ENCODE results near the gene OLFM2. TPM values are rescaled to one million over a fixed set of nuclear protein-coding genes. Genes with fewer than 3 reads are reported as not detected.

Gene OLFM2
- total RNA-seq, 1 donor from 2014 or later = 33.1 TPM

DNA sequence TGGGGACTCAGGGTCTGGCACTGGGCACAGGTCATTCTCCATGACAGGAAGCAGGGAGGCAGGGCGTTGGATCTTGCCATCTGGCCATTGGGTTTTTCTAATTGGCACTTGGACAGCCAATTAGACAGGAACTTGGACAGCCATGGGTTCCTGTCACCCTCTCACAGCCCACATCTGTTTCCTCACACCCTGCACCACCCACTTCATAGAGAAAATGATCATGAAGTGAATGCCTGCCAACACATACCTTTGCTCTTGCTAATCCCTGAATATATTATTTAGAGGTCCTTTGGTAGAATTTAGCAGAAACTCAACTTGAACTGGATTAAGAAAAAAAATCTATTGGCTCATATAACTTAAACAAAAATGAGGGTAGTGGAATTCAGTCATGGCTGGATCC, 4.9 kb upstream of the OLFM2 start:
- Mint-ChIP-seq H3K4me3 (no peak overlapping the region), H3K9me3 (peaks cover 4% of the 10 kb centered on the region), H3K27me3 (peaks cover 25% of the 10 kb centered on the region), H3K36me3 (no peaks in the 10 kb centered on the region), H3K27ac (no peak overlapping the region), H3K4me1 (ENCODE audit: unreplicated experiment) (peaks cover 12% of the 10 kb centered on the region)
- TF ChIP-seq, protein P1, sequence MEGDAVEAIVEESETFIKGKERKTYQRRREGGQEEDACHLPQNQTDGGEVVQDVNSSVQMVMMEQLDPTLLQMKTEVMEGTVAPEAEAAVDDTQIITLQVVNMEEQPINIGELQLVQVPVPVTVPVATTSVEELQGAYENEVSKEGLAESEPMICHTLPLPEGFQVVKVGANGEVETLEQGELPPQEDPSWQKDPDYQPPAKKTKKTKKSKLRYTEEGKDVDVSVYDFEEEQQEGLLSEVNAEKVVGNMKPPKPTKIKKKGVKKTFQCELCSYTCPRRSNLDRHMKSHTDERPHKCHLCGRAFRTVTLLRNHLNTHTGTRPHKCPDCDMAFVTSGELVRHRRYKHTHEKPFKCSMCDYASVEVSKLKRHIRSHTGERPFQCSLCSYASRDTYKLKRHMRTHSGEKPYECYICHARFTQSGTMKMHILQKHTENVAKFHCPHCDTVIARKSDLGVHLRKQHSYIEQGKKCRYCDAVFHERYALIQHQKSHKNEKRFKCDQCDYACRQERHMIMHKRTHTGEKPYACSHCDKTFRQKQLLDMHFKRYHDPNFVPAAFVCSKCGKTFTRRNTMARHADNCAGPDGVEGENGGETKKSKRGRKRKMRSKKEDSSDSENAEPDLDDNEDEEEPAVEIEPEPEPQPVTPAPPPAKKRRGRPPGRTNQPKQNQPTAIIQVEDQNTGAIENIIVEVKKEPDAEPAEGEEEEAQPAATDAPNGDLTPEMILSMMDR (conservative IDR thresholded peaks at IDR 0.05) = no peak
- DNase-seq (ENCODE audit: extremely low spot score, unreplicated experiment) = no peak

DNA sequence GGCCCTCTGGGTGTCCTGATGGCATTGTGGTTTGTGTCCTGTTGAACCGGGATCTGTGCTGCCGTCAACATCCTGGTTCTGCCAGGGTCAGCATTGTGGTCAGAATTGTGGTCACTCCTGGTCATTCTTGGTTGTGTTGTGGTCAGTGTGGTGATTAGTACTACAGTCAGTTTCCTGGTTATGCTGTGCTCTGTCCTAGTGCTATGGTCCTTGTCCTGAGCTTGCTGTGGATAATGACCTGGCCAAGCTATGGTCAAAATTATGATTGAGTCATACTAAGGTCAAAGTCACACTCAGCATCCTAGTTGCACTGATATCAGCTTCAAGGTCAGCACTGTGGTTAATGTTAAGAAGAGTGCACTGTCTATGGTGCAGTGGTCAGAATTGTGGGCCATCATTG, 4.5 kb upstream of the OLFM2 start:
- H3K9me3 Mint-ChIP-seq = peaks cover 4% of the 10 kb centered on the region
- TF ChIP-seq, protein P1 (conservative IDR thresholded peaks at IDR 0.05) = no peak
- H3K4me3 Mint-ChIP-seq = no peak overlapping the region
- H3K27me3 Mint-ChIP-seq = peaks cover 26% of the 10 kb centered on the region
- no peaks in the 10 kb centered on the region for H3K36me3 Mint-ChIP-seq
- H3K4me1 Mint-ChIP-seq (ENCODE audit: unreplicated experiment) = peaks cover 12% of the 10 kb centered on the region
- no peak overlapping the region for H3K27ac Mint-ChIP-seq
- DNase-seq (ENCODE audit: extremely low spot score, unreplicated experiment) = no peak

DNA sequence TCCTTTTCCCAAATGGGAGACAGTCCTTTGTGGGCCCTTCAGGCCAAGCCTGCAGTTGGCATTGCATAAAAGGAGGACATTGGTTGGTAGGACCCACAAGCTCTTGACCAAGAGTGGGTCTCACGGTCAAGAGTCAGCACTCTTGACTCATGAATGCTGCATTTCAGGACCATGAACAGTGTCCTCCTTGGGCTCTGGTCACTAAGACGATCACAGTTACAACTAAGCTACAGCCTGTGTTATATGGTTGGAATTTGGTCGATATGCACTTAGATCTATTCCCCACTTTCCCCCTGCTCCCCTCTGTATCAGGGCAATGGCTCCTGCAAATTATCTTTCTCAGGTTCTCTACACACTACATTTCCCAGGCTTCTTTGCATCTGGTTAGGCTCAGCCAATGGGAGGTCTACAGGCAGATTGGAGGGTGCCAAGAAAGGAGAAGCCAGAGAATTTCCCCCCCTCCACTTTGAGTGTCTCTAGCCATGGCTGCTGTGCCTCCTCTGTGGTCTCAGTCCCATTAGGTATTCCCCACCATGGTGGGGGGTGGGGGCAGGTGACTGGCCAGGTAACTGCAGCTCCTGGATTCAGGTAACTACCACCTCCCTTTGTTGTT, 3.1 kb upstream of the OLFM2 start:
- peaks cover 4% of the 10 kb centered on the region for H3K9me3 Mint-ChIP-seq
- TF ChIP-seq, protein P1 (conservative IDR thresholded peaks at IDR 0.05) = no peak
- H3K4me3 Mint-ChIP-seq = peak overlapping the region; percentile 56
- peaks cover 20% of the 10 kb centered on the region for H3K4me1 Mint-ChIP-seq (ENCODE audit: unreplicated experiment)
- H3K27me3 Mint-ChIP-seq = peaks cover 36% of the 10 kb centered on the region
- no peaks in the 10 kb centered on the region for H3K36me3 Mint-ChIP-seq
- no peak overlapping the region for H3K27ac Mint-ChIP-seq
- DNase-seq (ENCODE audit: extremely low spot score, unreplicated experiment) = no peak

DNA sequence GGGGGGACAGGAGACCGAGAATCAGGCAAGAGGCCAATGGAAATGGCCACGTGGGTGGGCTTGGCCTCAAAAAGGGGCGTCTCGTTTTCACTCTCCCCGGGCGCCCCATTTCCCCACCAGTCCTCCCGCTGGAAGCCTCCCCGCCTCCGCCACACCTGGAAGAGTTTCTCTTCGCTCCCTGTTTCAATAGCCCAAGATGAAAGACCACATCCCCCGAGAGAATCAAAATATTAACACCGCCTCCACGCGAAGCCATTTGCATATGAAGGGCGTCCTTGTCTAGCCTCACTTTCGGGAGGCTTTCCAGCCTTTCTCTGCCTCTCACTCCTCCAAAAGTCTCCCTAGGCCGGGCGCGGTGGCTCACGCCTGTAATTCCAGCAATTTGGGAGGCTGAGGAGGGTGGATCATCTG, 691 bp upstream of the OLFM2 start:
- peak overlapping the region; percentile 83 for H3K4me3 Mint-ChIP-seq
- H3K27me3 Mint-ChIP-seq = peaks cover 33% of the 10 kb centered on the region
- no peaks in the 10 kb centered on the region for H3K36me3 Mint-ChIP-seq
- H3K9me3 Mint-ChIP-seq = peaks cover 4% of the 10 kb centered on the region
- H3K4me1 Mint-ChIP-seq (ENCODE audit: unreplicated experiment) = peaks cover 27% of the 10 kb centered on the region
- no peak for DNase-seq (ENCODE audit: extremely low spot score, unreplicated experiment)
- H3K27ac Mint-ChIP-seq = peak overlapping the region; percentile 72
- TF ChIP-seq, protein P1 (conservative IDR thresholded peaks at IDR 0.05) = no peak

DNA sequence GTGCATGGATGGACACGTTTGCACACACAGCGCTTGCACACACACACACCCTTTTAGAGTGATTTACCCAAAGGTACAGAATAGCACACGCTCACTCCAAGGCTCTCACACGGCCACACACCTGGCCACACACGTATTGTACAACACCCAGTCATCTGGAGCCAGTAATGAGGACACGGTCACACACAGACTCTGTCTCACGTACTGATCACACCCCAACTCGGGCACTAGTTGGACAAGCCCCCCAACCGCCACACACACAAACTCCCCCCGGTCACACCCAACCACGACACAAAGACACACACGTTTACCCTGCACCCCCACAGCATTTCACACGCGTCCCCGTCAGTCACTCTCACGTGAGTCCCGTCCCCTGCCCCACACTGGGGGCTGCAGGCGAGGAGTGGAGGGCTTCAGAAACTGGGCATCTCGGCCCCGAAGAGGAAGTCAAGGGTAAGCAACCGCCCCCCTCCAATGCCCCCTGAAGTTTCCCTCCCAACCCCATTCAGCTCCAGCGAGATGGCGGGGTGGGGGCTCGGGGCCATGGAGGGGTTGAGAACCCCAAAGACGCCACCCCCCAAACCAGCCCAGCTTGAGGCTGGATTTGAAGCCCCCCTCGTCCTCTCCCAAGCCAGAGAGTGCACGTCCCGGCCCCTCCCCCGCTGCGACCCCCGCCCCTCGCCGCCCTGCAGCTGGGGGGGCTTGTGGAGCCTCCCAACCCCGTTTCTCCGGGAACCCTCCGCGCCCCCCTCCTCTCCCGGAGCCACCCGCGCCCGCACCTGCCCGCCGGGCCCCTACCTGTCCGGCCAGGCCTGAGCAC, 599 bp downstream of the OLFM2 start:
- H3K36me3 Mint-ChIP-seq = peaks cover 3% of the 10 kb centered on the region
- peaks cover under 1% of the 10 kb centered on the region for H3K9me3 Mint-ChIP-seq
- H3K27me3 Mint-ChIP-seq = peaks cover 29% of the 10 kb centered on the region

More for the DNA sequence above, 599 bp downstream of the OLFM2 start:
- Mint-ChIP-seq H3K4me3 (peak overlapping the region; percentile 97), H3K4me1 (ENCODE audit: unreplicated experiment) (peaks cover 31% of the 10 kb centered on the region), H3K27ac (peak overlapping the region; percentile 91)
- TF ChIP-seq, protein P1 (conservative IDR thresholded peaks at IDR 0.05) = no peak
- DNase-seq (ENCODE audit: extremely low spot score, unreplicated experiment) = no peak

Measured in type B pancreatic cell (in vitro differentiated cells).